Psoas muscle (tissue), 8 donors: ENCODE results near the gene TRHDE. TPM values are rescaled to one million over a fixed set of nuclear protein-coding genes. Genes with fewer than 3 reads are reported as not detected.
"Not testable (repeated sequence)": the region's sequence is repeated elsewhere in the genome, so short reads cannot be mapped to it uniquely, and the experiment has no call there.

Source experiments
- ATAC-seq, 4 donors: fragments of 200-7000 bp; cut with Tn5 transposase; one replicate each; pipeline ENCODE4 v1.9.1; 2020; ENCODE audit warnings: moderate library complexity in 3 of 4, mild to moderate bottlenecking in 2 of 4
- DNase-seq, 2 donors: peaks; one replicate each; pipeline ENCODE4 v3.0.0-alpha.2; 2020
- H3K27ac ChIP-seq: fragments of 200-600 bp; one replicate; pipeline ENCODE4 v1.8.0; 2022
- H3K27me3 ChIP-seq, 3 donors: fragments of 200-600 bp in 1 of 3; one replicate each; pipeline versions ENCODE4 v1.6.1 to v1.8.0; 2013 to 2022; ENCODE audit warnings: low read length in 2 of 3, mild to moderate bottlenecking in 2 of 3, moderate library complexity in 1 of 3; ENCODE audit not compliant: insufficient read depth in 3 of 3
- H3K36me3 ChIP-seq, 2 donors: fragments of 200-600 bp in 1 of 2; one replicate each; pipeline versions ENCODE4 v1.6.1 to v1.8.0; 2013 to 2022; ENCODE audit warnings: low read depth in 1 of 2, mild to moderate bottlenecking in 1 of 2, moderate library complexity in 1 of 2; ENCODE audit not compliant: insufficient read depth in 1 of 2
- H3K4me1 ChIP-seq: fragments of 200-600 bp; one replicate; pipeline ENCODE4 v1.8.0; 2022
- H3K4me3 ChIP-seq: fragments of 200-600 bp; one replicate; pipeline ENCODE4 v1.8.0; 2022; ENCODE audit warnings: mild to moderate bottlenecking
- H3K9me3 ChIP-seq: fragments of 200-600 bp; one replicate; pipeline ENCODE4 v1.8.0; 2022
- CTCF ChIP-seq: fragments of 200-600 bp; IDR thresholded peaks from one replicate; pipeline ENCODE4 v1.8.0; 2022; ENCODE audit warnings: antibody characterized with exemption
- WGBS, 3 donors: extraction: QIAGEN DNeasy Blood & Tissue Kit; methylation state at CpG; one replicate each; pipeline versions ENCODE4 v1.1.6 to v1.1.7; 2013; 5-methylcytosine and 5-hydroxymethylcytosine counted together
- intact Hi-C, 2 donors: fragments of 100-400 bp; cut with DNase I; formaldehyde crosslinking; loops; one replicate each; pipeline versions ENCODE4 v1.11.0 to v1.14.2; 2022
- polyA plus RNA-seq, 3 donors: library from polyadenylated mRNA; stranded (reverse); fragments of 200-250 nt; gene quantifications; one replicate each; pipeline ENCODE4 v1.2.3, GENCODE V29; 2013
- total RNA-seq, 4 donors: library from RNA; stranded (reverse); fragmentation: NEBNext Ultra II Directional in 2 of 4; extraction: Animal tissue kit (Norgen Biotek cat#: 25700) in 2 of 4; gene quantifications; one replicate each; pipeline versions ENCODE4 v1.2.1 to v1.2.4, GENCODE V29; 2021 to 2023
- donor health status: healthy with polysubstance abuse.
- donor health status: DM: no; HTN: no; CAD: no; lungs with moderate emphysema.
- donor health status: Bipolar disorder and iron deficiency.
- donor health status: healthy.
- donor health status: DM: yes; HTN: yes; CAD: no.
- donor health status: DM: no; HTN: no; CAD: no.
- donor health status: DM: no; HTN: no; CAD: no.
- donor health status: DM: yes; HTN: yes; CAD: no.

TRHDE gene
- total and polyA plus RNA-seq, 7 donors = 0.08 to 1.7 (median 0.60) TPM

GRCh38 chr12:72694193-72694592, 422.0 kb downstream of the TRHDE start:
- no peaks in the 10 kb centered on the region for H3K9me3 ChIP-seq
- ATAC-seq (no peak), DNase-seq (no peak)
- no peaks in the 10 kb centered on the region for H3K4me1 ChIP-seq
- no peaks in the 10 kb centered on the region for H3K27me3 ChIP-seq
- intact Hi-C loops = no loop called here
- no peak for TF ChIP-seq CTCF
- H3K4me3 ChIP-seq = no peak overlapping the region
- H3K36me3 ChIP-seq = no peaks in the 10 kb centered on the region
- no peak overlapping the region for H3K27ac ChIP-seq

- 67 to 90% (median 89%) methylated on average over 1 of the region's 1 CpG for WGBS, 3 donors
- intact Hi-C loops = no loop called here
- DNase-seq = no peak
These were observed 427.2 kb downstream of the TRHDE start for GRCh38 chr12:72699362-72699761.

GRCh38 chr12:72712025-72712424, 439.9 kb downstream of the TRHDE start:
- H3K4me3 ChIP-seq, H3K27ac ChIP-seq, ATAC-seq, H3K4me1 ChIP-seq, intact Hi-C loops, DNase-seq, H3K9me3 ChIP-seq, H3K36me3 ChIP-seq, H3K27me3 ChIP-seq: not testable (repeated sequence)
- WGBS, 3 donors = 91 to 94% (median 92%) methylated on average over 11 of the region's 11 CpGs

More at GRCh38 chr12:72699362-72699761, 427.2 kb downstream of the TRHDE start:
- ATAC-seq = no peak
- Histone ChIP-seq H3K4me3 (no peak overlapping the region), H3K27ac (no peak overlapping the region), H3K4me1 (no peaks in the 10 kb centered on the region), H3K36me3 (no peaks in the 10 kb centered on the region), H3K9me3 (no peaks in the 10 kb centered on the region), H3K27me3 (no peaks in the 10 kb centered on the region)
- no peak for TF ChIP-seq CTCF

- no peak for TF ChIP-seq CTCF
- intact Hi-C loops = no loop called here
- DNase-seq (no peak), ATAC-seq (no peak)
- no peak overlapping the region for H3K4me3 ChIP-seq
- no peak overlapping the region for H3K27ac ChIP-seq
- H3K36me3 ChIP-seq = no peaks in the 10 kb centered on the region
- H3K4me1 ChIP-seq = no peaks in the 10 kb centered on the region
- H3K9me3 ChIP-seq = no peaks in the 10 kb centered on the region
- H3K27me3 ChIP-seq = no peaks in the 10 kb centered on the region
- WGBS, 3 donors = 23 to 33% (median 26%) methylated on average over 2 of the region's 2 CpGs
These were observed 444.1 kb downstream of the TRHDE start for GRCh38 chr12:72716221-72716620.

- Histone ChIP-seq H3K27ac (no peak overlapping the region), H3K27me3 (no peaks in the 10 kb centered on the region), H3K4me3 (no peak overlapping the region), H3K36me3 (no peaks in the 10 kb centered on the region), H3K4me1 (no peaks in the 10 kb centered on the region), H3K9me3 (no peaks in the 10 kb centered on the region)
- intact Hi-C loops = no loop called here
- DNase-seq (no peak), ATAC-seq (no peak)
- TF ChIP-seq CTCF = no peak
- 14 to 26% (median 25%) methylated on average over 1 of the region's 1 CpG for WGBS, 3 donors
These were observed 444.9 kb downstream of the TRHDE start for GRCh38 chr12:72717036-72717435.
